Breast epithelium (tissue), 4 donors: ENCODE measurements around the gene PXYLP1. TPM values are rescaled to one million over a fixed set of nuclear protein-coding genes. Genes with fewer than 3 reads are reported as not detected.

Experiments used
- DNase-seq, 2 donors: peaks; one replicate each; pipeline ENCODE4 v3.0.0-alpha.2; 2019; ENCODE audit warnings: low spot score in 2 of 2
- H3K27ac ChIP-seq, 2 donors: fragments of 200-600 bp; sonication (generic) in 1 of 2; one replicate each; pipeline ENCODE4 v1.5.1; 2016 to 2019; ENCODE audit warnings: mild to moderate bottlenecking in 1 of 2
- H3K27me3 ChIP-seq, 2 donors: fragments of 200-600 bp; sonication (generic) in 1 of 2; one replicate each; pipeline versions ENCODE4 v1.5.1 to v1.6.0; 2017 to 2019; ENCODE audit warnings: control low read depth in 1 of 2, mild to moderate bottlenecking in 1 of 2
- H3K36me3 ChIP-seq: fragments of 200-600 bp; one replicate; pipeline ENCODE4 v1.5.1; 2019
- H3K4me1 ChIP-seq, 2 donors: fragments of 200-600 bp; sonication (generic); one replicate each; pipeline ENCODE4 v1.5.1; 2016 to 2019; ENCODE audit warnings: control low read depth in 1 of 2
- H3K4me3 ChIP-seq, 3 donors: fragments of 200-600 bp; sonication (generic); 1 replicate in 2 of 3; 2 replicates in 1 of 3; pipeline ENCODE4 v1.5.1; 2016 to 2019; ENCODE audit warnings: mild to moderate bottlenecking in 3 of 3, moderate library complexity in 2 of 3
- H3K9me3 ChIP-seq, 2 donors: fragments of 200-600 bp; sonication (generic) in 1 of 2; one replicate each; pipeline ENCODE4 v1.5.1; 2016 to 2019; ENCODE audit warnings: control low read depth in 1 of 2
- POLR2A ChIP-seq: fragments of 450-650 bp; IDR thresholded peaks from one replicate; pipeline ENCODE4 v1.6.1; 2016; ENCODE audit warnings: antibody characterized with exemption, mild to moderate bottlenecking, moderate library complexity
- POLR2AphosphoS5 ChIP-seq, 3 donors: sonication (generic); formaldehyde crosslinking; IDR thresholded peaks; one replicate each; pipeline ENCODE4 v1.6.1; 2017; ENCODE audit warnings: antibody characterized with exemption in 3 of 3
- intact Hi-C: fragments of 100-400 bp; cut with DNase I; formaldehyde crosslinking; loops from one replicate; pipeline ENCODE4 v1.15.1; 2023; ENCODE audit warnings: low total_unique reads
- total RNA-seq, 3 donors: library from RNA; depleted of rRNA; stranded (reverse); fragments of >200 nt; gene quantifications; one replicate each; pipeline ENCODE4 v1.1.0, GENCODE V29; 2016
- TF ChIP-seq, protein P1 (sequence below), 3 donors: fragments of 450-650 bp; IDR thresholded peaks; one replicate each; pipeline ENCODE4 v1.5.1; 2016 to 2017; ENCODE audit warnings: antibody characterized with exemption in 3 of 3, mild to moderate bottlenecking in 3 of 3, moderate library complexity in 3 of 3

The PXYLP1 gene
- total RNA-seq, 3 donors from 2014 or later: 10.7 to 20.8 (median 19.0) TPM

DNA sequence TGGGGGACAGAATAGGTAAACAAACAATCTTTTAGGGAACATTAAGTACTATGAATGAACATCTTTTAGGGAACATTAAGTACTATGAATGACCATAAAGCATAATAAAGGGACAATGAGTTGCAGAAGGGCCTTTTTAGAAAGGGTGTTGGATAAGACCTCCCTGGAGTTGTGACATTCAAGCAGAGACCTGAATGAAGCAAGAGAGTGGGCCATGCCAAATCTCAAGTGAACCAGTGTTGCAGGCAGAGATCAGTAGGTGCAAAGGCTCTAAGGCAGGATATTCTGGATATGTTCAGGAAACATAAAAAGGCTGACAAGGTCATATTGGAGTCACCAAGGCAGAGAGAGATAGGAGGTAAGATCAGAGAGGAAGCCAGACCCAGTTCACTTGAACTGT lies 107.3 kb downstream of the PXYLP1 start:
- Histone ChIP-seq H3K27ac (no peak overlapping the region), H3K9me3 (no peaks in the 10 kb centered on the region), H3K36me3 (no peaks in the 10 kb centered on the region), H3K27me3 (no peaks in the 10 kb centered on the region), H3K4me1 (no peaks in the 10 kb centered on the region), H3K4me3 (no peak overlapping the region)
- intact Hi-C loops: no loop called here
- DNase-seq: no peak
- TF ChIP-seq POLR2A (no peak), POLR2AphosphoS5 (IDR thresholded peaks at IDR 0.05) (no peak)
- TF ChIP-seq, protein P1, sequence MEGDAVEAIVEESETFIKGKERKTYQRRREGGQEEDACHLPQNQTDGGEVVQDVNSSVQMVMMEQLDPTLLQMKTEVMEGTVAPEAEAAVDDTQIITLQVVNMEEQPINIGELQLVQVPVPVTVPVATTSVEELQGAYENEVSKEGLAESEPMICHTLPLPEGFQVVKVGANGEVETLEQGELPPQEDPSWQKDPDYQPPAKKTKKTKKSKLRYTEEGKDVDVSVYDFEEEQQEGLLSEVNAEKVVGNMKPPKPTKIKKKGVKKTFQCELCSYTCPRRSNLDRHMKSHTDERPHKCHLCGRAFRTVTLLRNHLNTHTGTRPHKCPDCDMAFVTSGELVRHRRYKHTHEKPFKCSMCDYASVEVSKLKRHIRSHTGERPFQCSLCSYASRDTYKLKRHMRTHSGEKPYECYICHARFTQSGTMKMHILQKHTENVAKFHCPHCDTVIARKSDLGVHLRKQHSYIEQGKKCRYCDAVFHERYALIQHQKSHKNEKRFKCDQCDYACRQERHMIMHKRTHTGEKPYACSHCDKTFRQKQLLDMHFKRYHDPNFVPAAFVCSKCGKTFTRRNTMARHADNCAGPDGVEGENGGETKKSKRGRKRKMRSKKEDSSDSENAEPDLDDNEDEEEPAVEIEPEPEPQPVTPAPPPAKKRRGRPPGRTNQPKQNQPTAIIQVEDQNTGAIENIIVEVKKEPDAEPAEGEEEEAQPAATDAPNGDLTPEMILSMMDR (IDR thresholded peaks at IDR 0.05): no peak

- Histone ChIP-seq H3K27ac (no peak overlapping the region), H3K36me3 (no peaks in the 10 kb centered on the region), H3K27me3 (no peaks in the 10 kb centered on the region), H3K4me1 (no peaks in the 10 kb centered on the region), H3K9me3 (no peaks in the 10 kb centered on the region), H3K4me3 (no peak overlapping the region)
- TF ChIP-seq, protein P1 (IDR thresholded peaks at IDR 0.05): no peak
- TF ChIP-seq POLR2A (no peak), POLR2AphosphoS5 (IDR thresholded peaks at IDR 0.05) (no peak)
- DNase-seq: no peak
- intact Hi-C loops: no loop called here
Measured at GRCh38 chr3:141341536-141341935, 109.9 kb downstream of the PXYLP1 start.

- no peak for TF ChIP-seq POLR2AphosphoS5 (IDR thresholded peaks at IDR 0.05)
- TF ChIP-seq, protein P1 (IDR thresholded peaks at IDR 0.05): no peak
- TF ChIP-seq POLR2A: no peak
- Histone ChIP-seq H3K4me1 (no peaks in the 10 kb centered on the region), H3K27ac (no peak overlapping the region), H3K9me3 (no peaks in the 10 kb centered on the region), H3K4me3 (no peak overlapping the region), H3K36me3 (no peaks in the 10 kb centered on the region), H3K27me3 (no peaks in the 10 kb centered on the region)
- intact Hi-C loops: no loop called here
- no peak for DNase-seq
Measured at GRCh38 chr3:141342386-141342785, 110.8 kb downstream of the PXYLP1 start.

GRCh38 chr3:141343077-141343476 lies 111.5 kb downstream of the PXYLP1 start:
- no peak for DNase-seq
- intact Hi-C loops: no loop called here
- Histone ChIP-seq H3K4me1 (no peaks in the 10 kb centered on the region), H3K27ac (no peak overlapping the region), H3K36me3 (no peaks in the 10 kb centered on the region), H3K27me3 (no peaks in the 10 kb centered on the region), H3K4me3 (no peak overlapping the region), H3K9me3 (no peaks in the 10 kb centered on the region)
- TF ChIP-seq POLR2AphosphoS5 (IDR thresholded peaks at IDR 0.05) (no peak), POLR2A (no peak)
- TF ChIP-seq, protein P1 (IDR thresholded peaks at IDR 0.05): no peak

DNA sequence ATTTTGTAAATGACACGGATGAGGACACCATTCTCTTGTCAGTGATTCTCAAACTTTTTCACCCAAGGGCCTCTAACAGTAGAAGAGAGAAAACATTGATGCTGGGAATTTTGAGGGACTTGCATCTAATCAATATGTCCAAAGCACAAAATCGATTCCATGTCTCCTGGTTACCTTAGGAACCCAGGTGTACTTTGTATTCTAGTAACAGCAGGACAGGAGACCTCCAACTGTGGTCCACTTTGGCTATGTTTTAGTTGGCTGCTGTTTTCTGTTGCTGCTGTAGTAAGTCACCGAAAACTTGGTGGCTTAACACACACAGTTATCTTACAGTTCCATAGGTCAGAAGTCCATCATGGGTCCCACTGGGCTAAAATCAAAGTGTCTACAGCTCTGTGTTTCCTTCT lies 112.2 kb downstream of the PXYLP1 start:
- TF ChIP-seq POLR2A: no peak
- TF ChIP-seq POLR2AphosphoS5 (IDR thresholded peaks at IDR 0.05): no peak
- TF ChIP-seq, protein P1 (IDR thresholded peaks at IDR 0.05): no peak
- intact Hi-C loops: no loop called here

More for the DNA sequence above, 112.2 kb downstream of the PXYLP1 start:
- Histone ChIP-seq H3K4me3 (no peak overlapping the region), H3K9me3 (no peaks in the 10 kb centered on the region), H3K36me3 (no peaks in the 10 kb centered on the region), H3K4me1 (no peaks in the 10 kb centered on the region), H3K27me3 (no peaks in the 10 kb centered on the region), H3K27ac (no peak overlapping the region)
- DNase-seq: no peak

Other genes with a start within 250 kb of the PXYLP1 start
- 1 to 10 TPM in 1 of 3 donors, not detected in 2; 1.3 TPM for gene SPSB4, start 180.5 kb upstream of the PXYLP1 start, total RNA-seq
- 100 to 1,000 TPM; 126 to 238 (median 138) TPM for gene ZBTB38, start 136.7 kb downstream of the PXYLP1 start, total RNA-seq